Inflammatory macrophage (primary cell): ENCODE data around the gene SYNPR.

Source experiments
- DNase-seq, 2 donors: peaks; one replicate each; pipeline ENCODE4 v3.0.0-alpha.2; 2020 to 2022

SYNPR gene

DNA sequence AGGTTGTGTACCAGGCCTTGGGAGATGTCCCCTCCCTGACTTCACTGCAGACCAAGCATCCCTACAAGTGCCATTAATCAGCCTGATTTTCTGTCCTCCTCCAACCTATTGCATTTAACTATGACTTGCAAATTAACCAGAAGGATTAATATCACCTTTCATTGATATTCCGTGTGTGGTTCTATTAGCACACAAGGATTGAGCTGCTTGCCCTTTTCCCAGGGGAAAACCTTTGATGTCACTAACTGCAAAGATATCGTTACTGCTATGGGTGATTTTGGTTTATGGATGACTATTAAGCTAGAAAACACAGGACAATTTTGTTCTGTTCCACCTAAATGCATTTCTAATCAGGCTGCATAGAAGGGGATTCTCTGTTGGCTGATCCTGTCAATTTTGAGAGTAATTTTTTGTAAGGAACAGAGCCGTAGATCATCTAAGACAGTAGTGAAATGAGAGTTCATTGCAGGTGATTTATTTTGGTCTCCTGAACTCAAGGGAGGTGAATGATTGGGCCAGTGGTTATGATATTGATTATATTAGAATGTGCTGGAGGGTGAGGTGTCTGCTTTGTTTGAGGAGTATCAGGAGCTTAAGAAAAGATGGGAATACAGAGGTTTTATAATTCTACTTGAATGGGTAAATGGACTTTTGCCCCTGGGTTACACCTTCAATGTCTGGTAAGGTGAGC, 196.9 kb downstream of the SYNPR start:
- DNase-seq: no peak

DNA sequence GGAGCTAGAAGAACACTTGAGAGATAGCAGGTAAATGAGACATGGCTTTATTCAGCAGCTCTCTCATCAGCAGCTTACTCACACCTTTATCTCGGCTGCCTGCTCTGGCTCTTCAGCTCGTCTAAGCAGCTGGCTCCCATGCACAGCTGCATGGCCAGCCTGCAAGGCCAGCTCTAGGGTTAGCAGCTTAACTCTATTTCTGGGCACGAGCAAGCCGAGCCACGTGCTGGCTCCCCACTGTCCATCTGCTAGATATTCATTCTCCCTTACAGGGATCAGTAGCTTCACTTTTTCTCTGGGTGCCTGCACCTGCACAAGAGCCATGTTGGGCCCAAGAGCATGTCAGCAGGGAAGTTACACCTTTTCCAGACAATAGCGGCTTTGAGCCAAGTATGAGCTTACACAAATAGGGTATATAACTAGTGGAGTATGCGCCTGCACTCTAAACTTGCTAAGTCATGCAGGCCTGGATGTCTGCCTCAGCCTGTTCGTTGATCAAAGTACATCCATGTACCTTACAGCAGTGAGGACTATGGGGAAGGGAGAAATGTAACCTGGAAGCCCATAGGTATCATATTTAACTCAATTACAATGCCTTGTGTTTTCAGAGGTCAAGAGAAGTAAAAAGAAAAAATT, 199.5 kb downstream of the SYNPR start:
- no peak for DNase-seq

DNA sequence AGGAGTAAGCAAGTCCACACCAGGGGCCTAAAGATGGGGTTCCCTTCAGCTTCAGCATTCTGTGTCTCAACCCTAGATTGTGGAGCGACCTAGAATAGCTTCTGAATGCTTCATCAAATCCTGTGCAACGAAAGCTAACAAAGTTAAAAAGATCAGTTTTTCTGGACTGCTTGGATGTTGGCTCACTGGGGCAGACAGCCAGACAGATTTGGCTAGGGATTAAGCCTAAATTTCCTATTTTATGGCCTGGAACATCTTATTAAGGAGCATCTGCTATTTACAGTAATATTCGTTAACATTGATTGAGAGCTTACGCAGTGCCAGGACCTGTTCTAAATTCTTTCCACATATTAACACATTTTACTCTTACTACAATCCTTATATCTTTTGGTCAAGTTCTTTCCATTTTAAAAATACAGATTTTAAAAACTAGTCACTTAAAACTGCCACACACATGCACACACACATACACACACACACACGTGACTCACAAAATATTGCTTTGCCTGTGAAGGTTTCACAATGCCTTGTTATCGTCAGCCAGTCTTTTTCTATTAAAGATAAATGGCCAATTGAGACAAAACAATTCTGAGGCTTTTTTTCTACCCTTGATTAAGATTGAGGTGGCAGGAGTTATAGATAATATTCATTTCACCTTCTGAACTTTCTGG, 201.0 kb downstream of the SYNPR start:
- DNase-seq: no peak

DNA sequence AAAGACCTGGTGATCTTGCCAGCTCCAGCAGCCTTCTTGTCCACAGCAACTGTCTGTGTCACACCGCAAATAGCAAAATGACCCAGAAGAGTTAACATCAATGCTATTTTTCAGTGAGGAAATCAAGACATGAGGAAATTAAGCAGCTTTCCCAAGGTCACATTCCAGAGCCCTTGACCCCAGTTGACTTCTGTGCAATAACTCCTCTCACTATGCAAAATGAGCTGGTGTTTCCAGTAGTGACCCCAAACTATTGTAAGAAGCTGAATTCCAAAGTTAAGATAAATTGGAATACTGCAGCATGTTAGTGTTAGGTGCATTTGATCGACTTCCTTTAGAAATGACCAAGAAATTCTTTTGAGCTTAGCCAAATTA, 201.5 kb downstream of the SYNPR start:
- DNase-seq: no peak

DNA sequence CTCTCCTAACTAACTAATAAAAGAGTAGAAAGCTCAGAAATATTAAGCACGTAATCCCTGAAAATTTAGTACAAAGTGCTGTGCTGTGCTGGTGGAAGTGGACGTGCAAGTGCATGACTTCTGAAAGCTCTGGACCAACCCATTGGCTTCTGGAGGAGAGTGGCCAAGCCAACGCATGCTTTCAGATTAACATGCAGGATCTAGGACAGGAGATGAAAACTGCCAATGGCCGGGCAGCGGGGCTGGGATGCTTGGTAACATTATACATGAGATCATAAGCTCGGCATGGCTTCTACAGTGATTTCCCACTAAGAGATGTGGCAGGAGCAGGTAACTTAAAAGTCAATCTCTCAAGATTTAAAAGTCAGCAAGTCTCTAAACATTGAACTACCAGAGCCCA, 203.5 kb downstream of the SYNPR start:
- DNase-seq: no peak

DNA sequence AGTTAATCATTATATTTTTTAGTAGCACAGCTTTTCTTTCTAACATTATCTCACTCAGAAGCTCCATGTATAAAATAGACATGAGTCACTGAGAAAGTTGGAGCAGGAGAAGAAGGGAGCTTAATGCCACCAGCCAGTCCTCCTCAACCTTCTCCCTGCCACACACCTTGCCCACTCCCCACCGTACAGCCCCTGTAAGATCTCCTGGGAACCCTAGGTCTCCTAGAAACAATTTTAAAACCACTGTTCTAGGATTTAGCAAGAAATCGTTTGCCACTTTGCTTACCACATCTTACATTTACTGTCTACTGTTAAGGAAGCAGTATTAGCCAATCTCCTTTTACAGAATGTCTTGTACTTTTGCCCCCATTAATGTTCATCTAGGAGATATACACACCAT, 204.2 kb downstream of the SYNPR start:
- DNase-seq: no peak

DNA sequence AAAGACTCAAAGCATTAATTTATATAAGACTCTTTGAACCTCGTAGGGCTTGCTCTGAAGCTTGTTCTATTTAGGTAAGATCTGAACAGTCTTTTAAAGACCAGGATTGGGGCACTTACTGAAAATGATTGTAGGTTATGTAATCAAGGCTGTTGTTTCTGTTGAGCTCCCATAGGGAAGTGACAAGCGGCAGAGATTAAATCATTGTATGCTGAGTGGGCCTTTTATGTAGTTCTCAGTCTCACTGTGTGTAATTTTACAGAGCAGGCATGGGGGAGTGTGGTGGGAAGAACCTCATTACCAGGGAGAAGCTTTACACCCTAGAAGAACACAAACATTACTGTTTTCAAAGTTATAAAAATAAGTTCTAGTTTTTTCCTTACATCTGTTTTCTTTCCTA, 214.4 kb downstream of the SYNPR start:
- DNase-seq: no peak

DNA sequence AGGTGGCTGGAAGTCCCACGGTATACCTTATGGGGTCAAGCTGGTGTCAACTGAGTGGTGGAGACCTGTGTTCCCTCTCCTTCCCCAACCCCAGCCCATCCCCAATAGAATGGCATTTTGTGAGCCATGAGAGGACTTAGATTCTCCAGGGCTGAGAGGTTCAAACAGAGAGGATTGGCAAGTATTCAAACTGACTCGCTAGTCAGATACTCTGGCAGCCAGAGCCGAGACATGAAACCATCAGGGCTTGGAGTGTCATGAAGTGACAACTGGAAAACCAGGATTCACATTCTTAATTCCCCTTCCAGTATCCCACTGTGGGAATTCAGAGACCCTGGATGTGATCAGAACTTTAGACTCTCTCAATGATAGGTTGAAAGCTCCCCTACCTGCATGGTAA, 215.0 kb downstream of the SYNPR start:
- DNase-seq: no peak

DNA sequence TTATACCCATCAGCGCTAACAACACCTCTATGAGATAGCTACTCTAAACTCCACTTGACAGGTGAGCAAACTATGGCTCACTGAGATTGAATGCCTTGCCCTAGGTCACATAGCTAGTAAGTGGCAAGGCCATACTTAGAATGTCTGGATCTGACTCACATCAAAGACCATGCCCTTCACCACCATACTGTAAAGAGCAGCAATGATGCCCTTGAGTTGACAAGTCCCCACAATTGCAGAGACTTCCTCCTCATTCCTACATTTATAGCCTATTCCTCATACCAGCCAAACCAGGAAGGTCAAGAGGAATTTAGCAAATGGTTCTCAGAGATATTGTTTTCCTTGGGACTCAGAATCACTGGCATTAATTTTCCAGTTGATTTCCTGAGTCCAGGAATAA, 216.5 kb downstream of the SYNPR start:
- no peak for DNase-seq

DNA sequence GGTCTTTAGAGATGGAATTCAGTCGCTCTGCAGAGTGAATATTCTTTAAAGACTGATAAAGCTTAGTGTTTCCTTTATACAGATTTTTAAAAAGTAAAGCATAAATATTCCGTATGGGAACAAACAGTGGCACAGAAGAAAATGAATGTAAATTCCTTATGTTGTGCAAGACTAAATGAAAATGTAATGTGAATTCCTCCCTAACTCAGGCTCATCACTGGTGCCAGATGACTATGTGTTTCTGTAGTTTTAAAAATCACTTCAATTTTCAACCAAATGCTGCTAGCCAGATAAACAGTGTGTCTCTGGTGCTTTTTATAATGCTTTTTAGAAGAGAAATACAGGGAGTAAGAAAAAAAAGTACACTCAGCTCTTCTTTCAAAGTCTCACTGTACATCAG, 219.5 kb downstream of the SYNPR start:
- DNase-seq: no peak

DNA sequence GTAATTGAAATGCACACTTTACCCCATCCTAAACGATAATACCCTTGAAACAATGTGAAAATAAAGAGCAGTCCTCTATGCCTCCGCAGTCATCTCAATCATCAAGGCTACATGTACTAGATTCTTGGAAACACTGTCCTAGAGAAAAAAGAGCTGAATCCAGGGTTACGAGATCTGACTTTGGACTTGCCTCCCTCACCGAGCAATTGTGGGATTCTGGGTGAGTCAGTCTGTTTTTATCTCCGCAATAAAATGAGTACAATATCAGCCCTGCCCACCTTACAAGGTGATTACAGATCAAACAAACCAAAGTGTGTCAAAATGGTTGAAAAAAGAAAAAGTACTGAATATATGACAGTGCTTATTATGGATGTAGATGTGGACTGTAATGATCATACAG, 222.1 kb downstream of the SYNPR start:
- DNase-seq: no peak

DNA sequence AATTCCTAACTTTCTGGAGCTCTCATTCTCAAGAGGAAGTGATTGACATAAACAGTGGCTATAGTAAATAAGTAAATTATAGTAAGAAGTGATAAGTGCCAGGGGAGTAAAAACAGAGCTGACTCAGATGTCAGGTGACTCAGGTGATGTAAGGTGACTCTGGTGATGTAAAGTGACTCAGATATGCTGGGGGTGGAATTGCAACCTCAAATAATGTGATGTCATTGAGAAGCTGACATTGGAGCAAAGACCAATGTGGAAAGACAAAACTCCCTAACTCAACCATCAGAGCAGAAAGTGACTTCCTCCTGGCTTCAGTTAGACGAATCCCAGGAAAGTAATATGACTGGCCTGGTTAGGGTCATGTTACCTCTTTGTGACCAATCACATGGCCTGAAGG, 230.2 kb downstream of the SYNPR start:
- no peak for DNase-seq

DNA sequence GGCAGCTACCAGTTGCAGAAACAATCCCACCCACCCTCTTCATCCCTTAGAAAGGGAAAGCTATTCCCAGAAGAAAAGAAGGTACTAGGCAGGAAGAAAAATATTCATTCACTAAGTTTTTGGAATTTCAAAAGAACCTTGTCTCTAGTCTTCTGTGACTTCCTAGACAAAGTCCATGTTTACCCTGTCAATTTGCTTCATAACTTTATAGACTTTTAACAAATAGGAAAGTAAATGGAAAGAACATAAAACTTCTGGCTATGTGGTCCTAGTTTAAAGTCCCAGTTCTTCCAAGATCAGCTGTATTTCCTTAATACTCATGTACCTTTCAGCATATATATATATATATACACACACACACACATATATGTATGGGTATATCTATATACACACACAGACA, 230.7 kb downstream of the SYNPR start:
- DNase-seq: no peak

DNA sequence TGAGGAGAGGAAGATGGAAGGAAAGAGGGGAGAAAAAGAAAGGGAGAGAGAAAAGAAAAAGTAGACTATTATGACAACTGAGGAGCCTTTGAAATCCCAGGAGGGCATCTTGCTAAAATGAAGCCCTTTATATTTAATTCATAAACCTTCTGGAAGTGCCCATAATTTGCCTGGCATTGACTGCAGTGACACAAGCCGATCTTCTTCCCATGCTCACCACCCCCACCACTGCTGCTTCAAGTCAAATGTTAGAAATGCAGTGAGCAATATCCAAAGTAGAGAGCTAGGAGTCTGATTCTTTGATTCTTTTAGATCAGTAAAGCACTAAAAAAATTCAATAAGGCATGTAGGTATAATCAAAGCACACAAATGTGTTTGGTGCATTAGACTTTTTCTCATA, 235.7 kb downstream of the SYNPR start:
- no peak for DNase-seq

DNA sequence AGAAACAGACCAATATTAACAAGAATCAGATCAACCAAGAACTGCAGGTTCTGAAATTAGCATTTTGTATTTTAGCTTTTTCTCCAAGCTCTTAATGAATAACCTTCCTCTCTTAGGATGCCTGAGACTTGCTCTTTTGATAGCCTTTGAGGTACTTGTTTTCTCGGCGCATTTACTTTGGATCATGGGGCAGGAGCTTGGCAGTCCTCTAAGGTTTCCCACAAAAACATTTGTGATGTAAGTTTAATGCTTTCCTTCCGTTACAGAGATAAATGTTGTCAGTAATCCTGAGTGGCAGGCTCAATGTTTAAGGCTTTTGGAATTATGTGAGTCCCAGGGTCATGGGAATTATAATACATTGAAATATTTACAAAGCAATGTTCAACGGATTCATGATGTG, 236.6 kb downstream of the SYNPR start:
- DNase-seq: no peak

DNA sequence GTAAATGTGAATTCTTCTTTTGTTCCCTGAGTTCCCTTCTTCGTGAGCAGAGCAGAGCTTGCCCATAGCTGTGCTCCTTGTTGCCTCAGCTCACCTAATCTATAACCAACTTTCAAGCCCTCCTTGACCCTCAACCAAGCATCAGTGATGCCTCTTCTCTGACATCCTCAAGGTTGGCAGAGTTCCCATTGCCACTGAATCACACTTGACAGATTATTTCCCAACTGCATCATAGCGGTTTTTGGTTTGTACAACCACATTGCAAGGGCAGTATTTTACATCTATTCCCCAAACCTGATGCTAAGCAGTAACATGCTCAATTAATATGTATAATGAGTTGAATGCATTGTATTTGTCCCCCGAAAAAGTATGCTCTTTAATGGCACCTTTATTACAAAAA, 241.3 kb downstream of the SYNPR start:
- no peak for DNase-seq

DNA sequence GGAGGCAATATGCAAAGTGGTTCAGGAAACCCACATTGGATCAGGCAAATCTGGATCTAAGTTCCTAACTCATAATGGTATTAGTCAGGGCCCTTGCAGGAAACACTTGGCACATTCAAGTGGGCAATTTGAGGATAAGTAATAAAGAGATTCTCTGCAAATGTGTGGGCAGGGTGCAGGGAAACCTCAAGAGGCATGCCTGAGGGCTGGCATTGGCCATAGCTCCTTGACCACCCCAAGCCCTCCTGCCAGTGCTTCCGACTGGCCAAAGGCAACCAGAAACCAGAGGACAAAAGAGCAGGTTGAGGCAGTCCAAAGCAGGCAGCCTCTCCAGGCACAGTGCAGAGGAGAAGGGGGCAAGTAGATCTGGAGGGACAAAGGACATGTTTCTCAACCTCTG, 243.5 kb downstream of the SYNPR start:
- DNase-seq: no peak

DNA sequence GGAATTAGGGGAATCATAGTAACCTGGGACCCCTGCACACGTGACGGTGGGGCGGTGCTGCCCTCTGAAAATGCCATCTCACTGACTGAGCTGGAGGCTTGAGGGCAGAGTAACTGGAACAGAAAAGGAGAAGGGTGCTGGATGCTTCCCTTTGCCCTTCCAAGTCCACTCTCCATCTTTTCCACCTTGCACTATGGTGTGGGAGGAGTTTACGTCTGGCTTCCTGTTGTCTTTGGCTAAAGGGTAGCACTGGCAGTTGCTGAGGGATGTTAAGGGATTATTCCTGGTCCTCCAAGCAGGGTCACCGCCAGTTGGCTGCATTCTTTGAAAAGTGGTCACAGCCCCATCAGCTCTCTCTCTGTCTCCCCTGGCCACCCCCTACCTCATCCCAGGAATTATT, 245.0 kb downstream of the SYNPR start:
- no peak for DNase-seq

DNA sequence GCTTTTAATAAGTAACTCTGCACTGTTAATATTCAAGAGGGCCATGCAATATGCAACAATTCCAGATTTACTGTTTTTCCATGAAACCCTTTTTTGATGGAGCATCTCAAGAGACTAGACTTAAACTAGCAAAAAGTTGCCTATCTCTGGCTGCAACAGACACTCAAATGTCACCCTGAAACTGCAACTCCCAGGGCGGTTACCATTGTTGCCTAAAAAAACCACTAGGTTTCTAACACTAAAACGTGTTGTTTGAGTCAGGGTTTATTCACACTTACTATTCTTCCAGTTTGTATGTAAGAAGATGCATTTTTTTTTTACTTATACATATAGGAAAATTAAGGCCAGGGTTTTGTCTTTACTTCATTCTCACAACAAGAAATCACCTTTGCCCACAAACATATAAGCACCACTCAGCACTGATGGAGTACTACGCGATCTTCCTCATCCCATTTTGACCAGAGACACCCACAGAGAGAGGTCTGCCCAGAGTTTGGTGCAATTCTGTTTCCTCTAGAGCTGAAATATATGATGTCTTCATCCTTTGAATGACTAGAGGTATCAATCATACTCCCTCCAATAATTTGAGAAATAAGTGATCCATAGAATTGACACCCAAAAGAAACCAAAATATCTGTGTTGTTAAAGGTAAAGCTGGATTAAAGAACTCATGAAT, 250.4 kb downstream of the SYNPR start:
- DNase-seq: no peak

DNA sequence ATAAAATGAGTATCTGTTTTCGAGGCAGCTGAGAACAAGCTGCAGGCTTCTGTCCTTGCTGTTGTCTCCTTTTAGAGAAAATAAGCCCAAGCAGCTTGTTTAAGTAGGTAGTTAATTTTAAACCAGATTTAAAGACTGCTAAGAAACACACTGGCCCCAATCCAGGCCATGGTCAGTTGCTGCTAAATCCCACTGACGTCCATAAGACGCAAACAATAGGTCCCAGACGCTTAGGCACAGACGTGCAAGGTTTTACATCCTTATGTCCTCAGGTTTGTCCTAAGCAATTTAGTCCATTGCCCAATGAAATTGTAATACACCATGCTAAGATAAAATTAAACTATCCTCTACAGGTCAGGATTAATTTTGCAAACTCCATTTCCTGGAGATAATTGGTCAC, 254.4 kb downstream of the SYNPR start:
- no peak for DNase-seq

DNA sequence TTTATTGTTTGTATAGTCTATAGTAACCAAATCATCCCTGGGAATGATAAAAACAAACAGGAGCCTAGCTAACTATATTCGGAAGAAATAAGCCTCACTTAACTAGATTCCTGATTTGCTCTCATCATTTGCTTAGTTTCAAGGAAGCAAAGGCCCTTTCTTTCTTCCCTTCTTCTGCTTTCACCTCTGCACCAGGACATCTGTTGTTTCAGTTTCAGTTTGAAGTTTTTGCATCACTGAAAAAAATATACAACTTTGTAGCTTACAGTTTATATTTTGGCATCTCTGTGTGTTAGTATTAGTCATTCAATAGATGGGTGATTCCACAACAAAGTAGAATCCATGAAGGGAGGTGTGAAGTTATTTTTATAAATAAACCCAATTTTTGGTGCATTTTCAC, 260.8 kb downstream of the SYNPR start:
- DNase-seq: no peak

DNA sequence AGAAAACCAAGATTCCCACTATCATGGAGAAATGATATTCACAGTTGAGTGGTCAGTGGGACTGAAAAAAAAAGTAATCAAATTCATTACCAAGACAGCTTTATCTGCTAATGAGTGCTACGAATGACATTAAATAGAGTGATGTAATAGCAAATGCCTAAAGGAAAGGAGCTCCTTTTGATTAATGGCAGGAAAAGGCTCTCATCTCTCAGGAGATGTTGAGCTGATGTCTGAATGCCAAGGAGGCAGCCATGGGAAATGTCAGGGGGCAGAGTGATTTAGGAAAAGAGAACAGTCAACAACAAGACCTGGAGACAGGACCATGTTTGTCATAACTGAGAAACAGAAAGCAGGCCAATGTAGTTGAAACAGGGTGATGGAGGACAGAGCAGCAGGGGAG, 277.7 kb downstream of the SYNPR start:
- DNase-seq: no peak

DNA sequence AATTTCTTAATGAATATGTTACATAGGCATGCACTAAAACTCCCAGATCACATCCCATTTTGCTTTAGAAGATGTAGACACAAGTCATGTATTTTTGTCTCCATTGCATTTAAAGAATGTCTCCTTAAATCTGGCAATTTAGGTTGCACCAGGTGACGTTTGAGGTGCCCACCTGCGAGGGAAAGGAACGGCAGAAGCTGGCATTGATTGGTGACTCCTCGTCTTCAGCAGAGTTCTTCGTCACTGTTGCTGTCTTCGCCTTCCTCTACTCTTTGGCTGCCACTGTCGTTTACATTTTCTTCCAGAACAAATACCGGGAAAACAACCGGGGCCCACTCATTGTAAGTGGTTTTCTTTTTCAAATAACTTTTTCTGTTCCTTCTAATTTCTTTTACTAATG, 278.3 kb downstream of the SYNPR start:
- DNase-seq: no peak

DNA sequence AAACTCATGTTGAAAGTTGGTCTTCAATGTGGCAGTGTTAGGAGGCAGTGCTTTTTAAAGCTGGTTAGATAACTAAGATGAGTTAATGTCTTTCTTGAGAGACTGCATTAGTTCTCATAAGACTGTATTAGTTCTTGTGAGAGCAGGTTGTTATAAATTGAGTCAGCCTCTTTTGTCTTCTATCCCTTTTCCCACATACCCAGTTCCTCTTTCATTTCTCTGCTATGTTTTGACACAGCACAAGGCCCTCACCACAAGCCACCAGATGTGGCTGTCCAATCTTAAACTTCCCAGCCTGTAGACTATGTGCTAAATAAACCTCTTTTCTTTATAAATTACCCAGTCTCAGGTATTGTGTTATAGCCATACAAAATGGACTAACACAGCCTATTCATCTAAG, 279.8 kb downstream of the SYNPR start:
- DNase-seq: no peak
